ENCODE data around the gene ZNF331.

Gene ZNF331

GRCh38 chr19:53577968-53578367 is 40.0 kb downstream of the ZNF331 start:
- no peak for DNase-seq

- DNase-seq, result no peak
Observed at GRCh38 chr19:53579518-53579917, 41.6 kb downstream of the ZNF331 start.

- DNase-seq, result no peak
Observed at GRCh38 chr19:53580871-53581835, 43.2 kb downstream of the ZNF331 start.

- DNase-seq, result no peak
Observed at GRCh38 chr19:53581871-53582279, 43.9 kb downstream of the ZNF331 start.

- no peak for DNase-seq
Observed at GRCh38 chr19:53583181-53583580, 45.2 kb downstream of the ZNF331 start.

GRCh38 chr19:53586277-53586691 is 48.3 kb downstream of the ZNF331 start:
- DNase-seq, result no peak

GRCh38 chr19:53594811-53595509 is 57.0 kb downstream of the ZNF331 start:
- DNase-seq, result no peak

- DNase-seq, result no peak
Observed at GRCh38 chr19:53595510-53595867, 57.5 kb downstream of the ZNF331 start.

GRCh38 chr19:53596056-53596455 is 58.1 kb downstream of the ZNF331 start:
- DNase-seq, result no peak

GRCh38 chr19:53597023-53597422 is 59.1 kb downstream of the ZNF331 start:
- DNase-seq, result no peak

- DNase-seq, result no peak
Observed at GRCh38 chr19:53598361-53598760, 60.4 kb downstream of the ZNF331 start.

- DNase-seq, result no peak
Observed at GRCh38 chr19:53600217-53600616, 62.3 kb downstream of the ZNF331 start.

- no peak for DNase-seq
Observed at GRCh38 chr19:53606031-53606430, 68.1 kb downstream of the ZNF331 start.

GRCh38 chr19:53608381-53608780 is 70.4 kb downstream of the ZNF331 start:
- DNase-seq, result no peak

- DNase-seq, result no peak
Observed at GRCh38 chr19:53612762-53613526, 75.0 kb downstream of the ZNF331 start.

- DNase-seq, result no peak
Observed at GRCh38 chr19:53621885-53622740, 84.2 kb downstream of the ZNF331 start.

GRCh38 chr19:53624771-53625545 is 87.0 kb downstream of the ZNF331 start:
- DNase-seq, result no peak

GRCh38 chr19:53626486-53626885 is 88.5 kb downstream of the ZNF331 start:
- no peak for DNase-seq

GRCh38 chr19:53626976-53627375 is 89.0 kb downstream of the ZNF331 start:
- DNase-seq, result no peak
